Psoas muscle (tissue), 8 donors: ENCODE data around the gene SDK2. TPM values are rescaled to one million over a fixed set of nuclear protein-coding genes. Genes with fewer than 3 reads are reported as not detected.

Experiments
- ATAC-seq, 4 donors: fragments of 200-7000 bp; cut with Tn5 transposase; one replicate each; pipeline ENCODE4 v1.9.1; 2020; ENCODE audit warnings: moderate library complexity in 3 of 4, mild to moderate bottlenecking in 2 of 4
- DNase-seq, 2 donors: peaks; one replicate each; pipeline ENCODE4 v3.0.0-alpha.2; 2020
- H3K27ac ChIP-seq: fragments of 200-600 bp; one replicate; pipeline ENCODE4 v1.8.0; 2022
- H3K27me3 ChIP-seq, 3 donors: fragments of 200-600 bp in 1 of 3; one replicate each; pipeline versions ENCODE4 v1.6.1 to v1.8.0; 2013 to 2022; ENCODE audit warnings: low read length in 2 of 3, mild to moderate bottlenecking in 2 of 3, moderate library complexity in 1 of 3; ENCODE audit not compliant: insufficient read depth in 3 of 3
- H3K36me3 ChIP-seq, 2 donors: fragments of 200-600 bp in 1 of 2; one replicate each; pipeline versions ENCODE4 v1.6.1 to v1.8.0; 2013 to 2022; ENCODE audit warnings: low read depth in 1 of 2, mild to moderate bottlenecking in 1 of 2, moderate library complexity in 1 of 2; ENCODE audit not compliant: insufficient read depth in 1 of 2
- H3K4me1 ChIP-seq: fragments of 200-600 bp; one replicate; pipeline ENCODE4 v1.8.0; 2022
- H3K4me3 ChIP-seq: fragments of 200-600 bp; one replicate; pipeline ENCODE4 v1.8.0; 2022; ENCODE audit warnings: mild to moderate bottlenecking
- H3K9me3 ChIP-seq: fragments of 200-600 bp; one replicate; pipeline ENCODE4 v1.8.0; 2022
- CTCF ChIP-seq: fragments of 200-600 bp; IDR thresholded peaks from one replicate; pipeline ENCODE4 v1.8.0; 2022; ENCODE audit warnings: antibody characterized with exemption
- WGBS, 3 donors: extraction: QIAGEN DNeasy Blood & Tissue Kit; methylation state at CpG; one replicate each; pipeline versions ENCODE4 v1.1.6 to v1.1.7; 2013; 5-methylcytosine and 5-hydroxymethylcytosine counted together
- intact Hi-C, 2 donors: fragments of 100-400 bp; cut with DNase I; formaldehyde crosslinking; loops; one replicate each; pipeline versions ENCODE4 v1.11.0 to v1.14.2; 2022
- polyA plus RNA-seq, 3 donors: library from polyadenylated mRNA; stranded (reverse); fragments of 200-250 nt; gene quantifications; one replicate each; pipeline ENCODE4 v1.2.3, GENCODE V29; 2013
- total RNA-seq, 4 donors: library from RNA; stranded (reverse); fragmentation: NEBNext Ultra II Directional in 2 of 4; extraction: Animal tissue kit (Norgen Biotek cat#: 25700) in 2 of 4; gene quantifications; one replicate each; pipeline versions ENCODE4 v1.2.1 to v1.2.4, GENCODE V29; 2021 to 2023
- donor health status: healthy with polysubstance abuse.
- donor health status: DM: no; HTN: no; CAD: no; lungs with moderate emphysema.
- donor health status: Bipolar disorder and iron deficiency.
- donor health status: healthy.
- donor health status: DM: yes; HTN: yes; CAD: no.
- donor health status: DM: no; HTN: no; CAD: no.
- donor health status: DM: no; HTN: no; CAD: no.
- donor health status: DM: yes; HTN: yes; CAD: no.

The SDK2 gene
- total and polyA plus RNA-seq, 7 donors: 0.04 to 2.8 (median 0.24) TPM

DNA sequence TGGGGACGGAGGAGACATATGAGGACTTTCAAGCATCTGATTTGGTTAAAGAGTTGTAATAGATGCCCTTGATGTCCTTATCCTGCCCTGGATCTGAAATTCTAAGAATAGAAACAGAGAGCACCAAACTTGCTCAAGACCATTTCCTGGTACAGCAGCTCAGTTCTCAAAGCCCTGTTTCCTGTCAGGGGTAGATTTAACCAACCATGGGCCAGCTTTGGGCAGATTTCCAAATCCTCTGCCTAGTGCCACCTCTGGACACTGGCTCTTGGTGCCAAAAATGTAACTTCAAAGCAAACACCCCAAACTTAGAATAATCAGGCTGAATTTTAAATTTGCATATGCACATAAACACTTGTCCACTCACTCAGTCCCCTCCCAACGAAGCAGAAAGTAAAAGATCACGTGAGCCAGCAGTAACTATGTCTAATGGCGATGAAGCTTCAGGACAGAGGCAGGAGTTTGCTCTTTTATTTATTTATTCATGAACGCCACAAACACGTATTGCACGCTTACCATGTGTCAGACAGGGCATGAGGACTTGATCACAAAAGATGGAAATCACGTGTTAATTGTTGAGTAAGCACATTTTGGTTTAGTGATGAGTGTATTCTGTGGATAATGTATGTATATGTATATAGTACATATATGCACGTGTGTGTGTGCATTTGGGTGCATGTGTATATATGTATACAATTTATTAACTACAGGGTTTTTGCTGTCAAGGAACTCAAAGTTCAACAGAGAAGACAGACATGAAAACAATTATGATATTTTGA, 23.1 kb upstream of the SDK2 start:
- no peak for TF ChIP-seq CTCF
- no peak overlapping the region for H3K27ac ChIP-seq
- no peaks in the 10 kb centered on the region for H3K36me3 ChIP-seq
- peaks cover 6% of the 10 kb centered on the region for H3K9me3 ChIP-seq
- 57 to 68% (median 64%) methylated on average over 9 of the region's 9 CpGs for WGBS, 3 donors
- DNase-seq: no peak
- intact Hi-C loops: no loop called here
- no peak for ATAC-seq
- H3K27me3 ChIP-seq: peaks cover 0 to 20% (median 2%) of the 10 kb centered on the region in 3 donors
- no peak overlapping the region for H3K4me3 ChIP-seq
- H3K4me1 ChIP-seq: no peaks in the 10 kb centered on the region

GRCh38 chr17:73663614-73664013, 19.4 kb upstream of the SDK2 start:
- no peak for ATAC-seq
- no peak for DNase-seq

GRCh38 chr17:73660366-73660765, 16.1 kb upstream of the SDK2 start:
- no peak overlapping the region for H3K27ac ChIP-seq
- ATAC-seq: no peak
- no peak for TF ChIP-seq CTCF
- H3K4me1 ChIP-seq: no peaks in the 10 kb centered on the region
- peaks cover 0 to 32% (median 4%) of the 10 kb centered on the region in 3 donors for H3K27me3 ChIP-seq
- 50 to 66% (median 54%) methylated on average over 5 of the region's 5 CpGs for WGBS, 3 donors
- no peaks in the 10 kb centered on the region for H3K36me3 ChIP-seq
- no peak for DNase-seq
- no peaks in the 10 kb centered on the region for H3K9me3 ChIP-seq
- intact Hi-C loops: no loop called here
- H3K4me3 ChIP-seq: no peak overlapping the region

More at GRCh38 chr17:73663614-73664013, 19.4 kb upstream of the SDK2 start:
- 89 to 90% (median 89%) methylated on average over 1 of the region's 1 CpG for WGBS, 3 donors
- H3K4me1 ChIP-seq: no peaks in the 10 kb centered on the region
- H3K9me3 ChIP-seq: no peaks in the 10 kb centered on the region
- intact Hi-C loops: no loop called here
- H3K27ac ChIP-seq: no peak overlapping the region
- H3K27me3 ChIP-seq: peaks cover 0 to 38% (median 2%) of the 10 kb centered on the region in 3 donors
- H3K4me3 ChIP-seq: no peak overlapping the region
- H3K36me3 ChIP-seq: no peaks in the 10 kb centered on the region
- no peak for TF ChIP-seq CTCF

DNA sequence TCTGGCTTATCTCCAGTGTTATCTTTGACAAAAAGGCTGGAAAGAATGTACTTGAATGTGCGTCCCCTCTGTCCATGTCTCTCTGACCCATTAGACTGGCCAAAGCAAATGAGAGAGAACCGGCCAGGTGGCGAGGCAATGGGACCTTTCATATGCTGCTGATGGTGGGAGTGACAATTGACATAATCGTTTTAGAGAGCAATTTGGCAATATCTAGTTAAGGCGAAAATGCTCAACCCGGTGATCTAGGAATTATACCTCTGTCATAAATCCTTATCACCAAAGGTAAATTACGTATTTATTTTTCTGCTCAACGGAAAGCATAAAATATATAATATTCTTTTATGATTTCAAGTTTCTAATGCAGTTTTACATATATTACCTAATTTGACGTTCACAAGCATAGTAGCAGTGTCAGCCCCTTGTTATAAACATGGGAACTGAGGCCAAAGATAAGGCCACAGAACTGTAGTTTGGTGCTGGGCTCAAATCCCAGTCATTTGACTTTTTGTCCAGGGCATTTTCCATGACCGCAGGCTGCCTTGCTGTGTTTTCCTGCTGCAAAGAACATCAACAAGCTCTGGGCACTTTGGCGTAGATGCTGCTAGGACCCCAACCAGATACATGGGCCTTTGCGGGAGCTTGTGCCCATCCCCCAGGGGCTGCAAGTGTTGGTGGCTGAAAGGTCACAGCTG, 14.7 kb upstream of the SDK2 start:
- no peak for DNase-seq
- intact Hi-C loops: loop anchor here in 1 of 2 donors (10.0 kb wide), 2 partner anchors 296 to 516 kb away; no protein-coding TSS in a partner anchor
- Histone ChIP-seq H3K4me1 (no peaks in the 10 kb centered on the region), H3K27ac (no peak overlapping the region), H3K36me3 (no peaks in the 10 kb centered on the region), H3K27me3 (peaks cover 0 to 32% (median 4%) of the 10 kb centered on the region in 3 donors), H3K9me3 (no peaks in the 10 kb centered on the region), H3K4me3 (no peak overlapping the region)
- WGBS, 3 donors: 80 to 89% (median 86%) methylated on average over 12 of the region's 12 CpGs
- ATAC-seq: no peak
- TF ChIP-seq CTCF: no peak
